Heart right ventricle (tissue), 16 donors: Measurements from ENCODE around the gene SPATC1L. TPM values are rescaled to one million over a fixed set of nuclear protein-coding genes. Genes with fewer than 3 reads are reported as not detected.
A peak's percentile ranks its signal among the peaks of the same experiment; 100 is the strongest.

Source experiments
- ATAC-seq, 8 donors: fragments of 200-7000 bp; cut with Tn5 transposase; one replicate each; pipeline ENCODE4 v1.9.1; 2020; ENCODE audit warnings: mild to moderate bottlenecking in 8 of 8, moderate library complexity in 8 of 8, moderate number of reproducible peaks in 1 of 8
- DNase-seq, 2 donors: peaks; one replicate each; pipeline ENCODE4 v3.0.0-alpha.2; 2020
- H3K27ac ChIP-seq, 10 donors: fragments of 200-600 bp; sonication (generic) in 2 of 10; one replicate each; pipeline versions ENCODE4 v1.5.0 to v1.8.0; 2020 to 2022; ENCODE audit warnings: mild to moderate bottlenecking in 3 of 10
- H3K27me3 ChIP-seq, 7 donors: fragments of 200-600 bp; one replicate each; pipeline ENCODE4 v1.8.0; 2021 to 2022; ENCODE audit warnings: mild to moderate bottlenecking in 2 of 7
- H3K36me3 ChIP-seq, 9 donors: fragments of 200-600 bp; sonication (generic) in 1 of 9; one replicate each; pipeline versions ENCODE4 v1.5.0 to v1.8.0; 2020 to 2022; ENCODE audit warnings: mild to moderate bottlenecking in 2 of 9
- H3K4me1 ChIP-seq, 9 donors: fragments of 200-600 bp; sonication (generic) in 1 of 9; one replicate each; pipeline versions ENCODE4 v1.5.0 to v1.8.0; 2020 to 2022; ENCODE audit warnings: mild to moderate bottlenecking in 4 of 9
- H3K4me3 ChIP-seq, 10 donors: fragments of 200-600 bp; sonication (generic) in 2 of 10; one replicate each; pipeline versions ENCODE4 v1.5.0 to v1.8.0; 2020 to 2022; ENCODE audit warnings: mild to moderate bottlenecking in 7 of 10, moderate library complexity in 2 of 10
- H3K9me3 ChIP-seq, 11 donors: fragments of 200-600 bp in 10 of 11; sonication (generic) in 2 of 11; one replicate each; pipeline versions ENCODE4 v1.5.0 to v1.8.0; 2013 to 2022; ENCODE audit warnings: mild to moderate bottlenecking in 2 of 11, control low read depth in 1 of 11, moderate library complexity in 1 of 11
- CTCF ChIP-seq, 9 donors: fragments of 200-600 bp; sonication (generic) in 2 of 9; IDR thresholded peaks; one replicate each; pipeline versions ENCODE4 v1.5.0 to v1.8.0; 2021 to 2022; ENCODE audit warnings: antibody characterized with exemption in 9 of 9, mild to moderate bottlenecking in 5 of 9, moderate library complexity in 1 of 9
- WGBS, 2 donors: extraction: QIAGEN DNeasy Blood & Tissue Kit; methylation state at CpG; one replicate each; pipeline ENCODE4 v1.1.7; 2013; ENCODE audit warnings: inconsistent platforms in 1 of 2; 5-methylcytosine and 5-hydroxymethylcytosine counted together
- intact Hi-C, 10 donors: fragments of 100-400 bp; cut with DNase I; formaldehyde crosslinking; loops; one replicate each; pipeline versions ENCODE4 v1.11.1 to v1.14.2; 2022
- polyA plus RNA-seq, 2 donors: library from polyadenylated mRNA; stranded (reverse); fragments of 200-250 nt; gene quantifications; one replicate each; pipeline ENCODE4 v1.2.3, GENCODE V29; 2013
- total RNA-seq, 10 donors: library from RNA; stranded (reverse); fragmentation: NEBNext Ultra II Directional in 3 of 10; extraction: Animal tissue kit (Norgen Biotek cat#: 25700) in 3 of 10; gene quantifications; one replicate each; pipeline versions ENCODE4 v1.2.1 to v1.2.4, GENCODE V29; 2021 to 2023
- donor health status: Arrhythmogenic right ventricular cardiomyopathy.
- donor health status: ischemic (EF 13 %, LVEDD 7.1; RV severe dilation, severe dysfunction).
- donor health status: healthy with polysubstance abuse.
- donor health status: DM: no; HTN: yes; CAD: no.
- donor health status: DM: no; HTN: no; CAD: no.
- donor health status: ischemic (EF 25% LVEDD 6.9; RV normal size, moderate dysfunction).
- donor health status: ischemic (EF 25% LVEDD 5.7; RV mildly dilated, moderate dysfunction).
- donor health status: healthy.
- donor health status: DM: yes; HTN: yes; CAD: no.
- donor health status: Ischemic cardiomyopathy.
- donor health status: ischemic (EF 35%, LVEDD 5.7; RV mildly dilated, moderate dysfunction).
- donor health status: nonischemic (EF 11% LVEDD 7.7; RV severe dilation, severe dysfunction).
- donor health status: DM: yes; HTN: yes; CAD: no.
- donor health status: PGD.
- donor health status: ischemic (EF 29% LVEDD 5.4; RV normal size, mild dysfunction).
- donor health status: nonischemic (EF 23%, LVEDD 6.1; RV moderate dilation, normal function).

The SPATC1L gene
- total and polyA plus RNA-seq, 12 donors, result 4.7 to 14.6 (median 8.4) TPM

- DNase-seq (no peak), ATAC-seq (peak in 1 of 8 donors; percentile 47)
- TF ChIP-seq CTCF (IDR thresholded peaks at IDR 0.05), result no peak
Measured at GRCh38 chr21:46168238-46168637, 16.0 kb downstream of the SPATC1L start.

DNA sequence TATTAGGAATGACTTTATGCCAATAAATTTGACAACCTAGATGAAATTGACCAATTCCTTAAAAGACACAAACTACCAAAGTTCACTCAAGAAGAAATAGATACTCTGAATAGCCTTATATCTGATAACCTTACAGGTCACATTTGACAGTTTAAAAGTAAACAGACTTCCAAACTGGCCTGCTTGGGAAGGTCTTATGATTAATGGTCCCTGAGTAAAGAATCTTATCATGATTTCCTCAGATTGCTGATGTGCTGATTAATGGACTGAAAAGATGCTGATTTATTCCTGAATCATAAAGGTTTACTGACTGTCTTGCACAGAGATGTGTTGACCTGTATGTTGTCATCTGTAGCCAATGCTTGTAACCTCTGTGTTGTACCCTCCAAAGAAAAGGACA, 19.2 kb downstream of the SPATC1L start:
- no peak for ATAC-seq
- H3K4me3 ChIP-seq, result no peak overlapping the region

More at GRCh38 chr21:46168238-46168637, 16.0 kb downstream of the SPATC1L start:
- H3K4me1 ChIP-seq, result no peaks in the 10 kb centered on the region
- H3K27ac ChIP-seq, result no peak overlapping the region
- intact Hi-C loops, result no loop called here
- 83 to 86% methylated on average over 14 of the region's 14 CpGs for WGBS, 2 donors
- H3K36me3 ChIP-seq, result peaks cover 0 to 7% (median 0%) of the 10 kb centered on the region in 9 donors
- H3K27me3 ChIP-seq, result no peaks in the 10 kb centered on the region
- no peak overlapping the region for H3K4me3 ChIP-seq
- no peaks in the 10 kb centered on the region for H3K9me3 ChIP-seq

DNA sequence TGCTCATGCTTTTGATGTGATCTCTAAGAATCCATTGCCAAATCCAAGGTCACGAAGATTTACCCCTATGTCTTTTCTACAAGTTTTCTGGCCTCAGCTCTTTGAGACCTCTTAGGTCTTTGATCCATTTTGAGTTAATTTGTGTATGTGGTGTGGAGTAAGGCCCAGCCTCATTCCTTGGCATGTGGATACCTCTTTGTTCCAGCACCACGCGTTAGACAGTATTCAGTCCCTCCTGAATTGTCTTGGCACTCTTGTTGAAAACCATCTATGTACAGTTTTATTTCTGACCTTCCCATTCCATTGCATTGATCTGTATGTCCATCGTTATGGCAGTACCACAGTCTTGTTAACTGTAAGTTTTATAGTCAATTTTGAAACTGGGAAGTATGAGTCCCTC, 20.9 kb downstream of the SPATC1L start:
- TF ChIP-seq CTCF (IDR thresholded peaks at IDR 0.05), result no peak
- no peaks in the 10 kb centered on the region for H3K27me3 ChIP-seq

More for the DNA sequence above, 19.2 kb downstream of the SPATC1L start:
- peaks cover 0 to 12% (median 0%) of the 10 kb centered on the region in 9 donors for H3K36me3 ChIP-seq
- no peaks in the 10 kb centered on the region for H3K27me3 ChIP-seq
- no peaks in the 10 kb centered on the region for H3K4me1 ChIP-seq
- no peak for TF ChIP-seq CTCF (IDR thresholded peaks at IDR 0.05)
- intact Hi-C loops, result no loop called here
- no peaks in the 10 kb centered on the region for H3K9me3 ChIP-seq
- no peak overlapping the region for H3K27ac ChIP-seq
- no peak for DNase-seq

GRCh38 chr21:46161633-46162592, 22.3 kb downstream of the SPATC1L start:
- Histone ChIP-seq H3K36me3 (peaks cover 0 to 12% (median 0%) of the 10 kb centered on the region in 9 donors), H3K4me3 (peak overlapping the region in 1 of 10 donors; percentile 17), H3K27me3 (no peaks in the 10 kb centered on the region), H3K27ac (no peak overlapping the region), H3K4me1 (no peaks in the 10 kb centered on the region), H3K9me3 (no peaks in the 10 kb centered on the region)
- TF ChIP-seq CTCF (IDR thresholded peaks at IDR 0.05), result no peak
- 76 to 85% methylated on average over 63 to 72 of the region's 72 CpGs for WGBS, 2 donors
- ATAC-seq, result no peak
- DNase-seq, result no peak
- intact Hi-C loops, result no loop called here

More for the DNA sequence above, 20.9 kb downstream of the SPATC1L start:
- Histone ChIP-seq H3K9me3 (no peaks in the 10 kb centered on the region), H3K36me3 (peaks cover 0 to 12% (median 0%) of the 10 kb centered on the region in 9 donors), H3K27ac (no peak overlapping the region), H3K4me1 (no peaks in the 10 kb centered on the region), H3K4me3 (no peak overlapping the region)
- 69 to 75% methylated on average over 4 of the region's 4 CpGs for WGBS, 2 donors
- ATAC-seq, result no peak
- intact Hi-C loops, result no loop called here
- DNase-seq, result no peak
